Astrocyte of the hippocampus (primary cell): ENCODE data around the gene LCE2C.

Experiments
- DNase-seq: peaks from one replicate; pipeline ENCODE4 v3.0.0; 2011; ENCODE audit warnings: low read depth, low spot score

Gene LCE2C

DNA sequence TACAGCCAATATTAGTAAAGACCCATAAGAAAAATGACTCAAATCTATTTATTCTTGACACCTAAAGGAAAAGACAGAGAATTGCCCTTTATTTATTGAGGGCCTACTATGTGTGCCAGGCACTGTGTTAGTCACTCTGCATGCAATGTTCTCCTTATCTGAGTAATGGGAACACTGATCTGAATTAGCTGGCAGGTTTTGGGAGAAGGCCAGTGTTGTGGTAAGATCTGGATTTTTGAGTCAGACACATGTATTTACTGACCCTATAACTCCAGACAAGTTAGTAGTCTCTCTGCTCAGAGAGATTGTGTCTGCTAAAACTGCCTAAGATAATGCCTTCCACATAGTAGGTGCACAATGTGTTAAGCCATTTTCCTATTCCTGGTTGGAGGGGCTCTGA is 50.2 kb downstream of the LCE2C start:
- DNase-seq, result no peak
